Endothelial cell of umbilical vein (primary cell): ENCODE measurements around the gene SYT6. TPM values are rescaled to one million over a fixed set of nuclear protein-coding genes. Genes with fewer than 3 reads are reported as not detected.

ENCODE experiments used
- BruUV-seq: library from RNA; stranded (reverse); fragments of 400-500 nt; replicated peaks from 2 replicates; lab custom pipeline; 2021; lab: Mats Ljungman, UMichigan
- CTCF ChIA-PET: fragments of 300-600, 350-600 bp; sonication (Branson Sonifier 250); formaldehyde crosslinking; loops from one replicate; lab custom pipeline; 2021; ENCODE audit warnings: antibody characterized with exemption, inconsistent platforms; lab: Charles Lee
- POLR2A ChIA-PET: fragments of 300-600, 350-600 bp; sonication (Branson Sonifier 250); formaldehyde crosslinking; loops from one replicate; lab custom pipeline; 2021; ENCODE audit warnings: antibody characterized with exemption, inconsistent platforms; lab: Charles Lee
- DNase-seq: peaks from one replicate; pipeline ENCODE4 v3.0.0-alpha.2; 2011; ENCODE audit warnings: low read depth, low spot score
- FAIRE-seq: peaks from 2 replicates; lab custom pipeline; 2011; peaks lifted over from hg19 to GRCh38; lab: Jason Lieb, UNC
- H2AFZ ChIP-seq: 2 replicates; pipeline ENCODE4 v1.6.0; 2012; ENCODE audit warnings: low read depth, low read length, control low read depth, inconsistent platforms
- H3K27ac ChIP-seq: 2 replicates; pipeline ENCODE4 v1.5.1; 2011; ENCODE audit warnings: low read depth, mild to moderate bottlenecking, control low read depth, low read length, moderate library complexity; ENCODE audit not compliant: insufficient read depth
- H3K27me3 ChIP-seq, 2 experiments: 2 replicates each; pipeline versions ENCODE4 v1.6.0 to v1.6.1; 2011; ENCODE audit warnings: low read length in 2 of 2, mixed read lengths in 1 of 2; ENCODE audit not compliant: control insufficient read depth in 2 of 2, insufficient read depth in 2 of 2
- H3K36me3 ChIP-seq, 2 experiments: 2 replicates in 1 of 2; 3 replicates in 1 of 2; pipeline ENCODE4 v1.5.1; 2011; ENCODE audit warnings: low read length in 2 of 2, mild to moderate bottlenecking in 1 of 2, moderate library complexity in 1 of 2; ENCODE audit not compliant: control insufficient read depth in 2 of 2, insufficient read depth in 2 of 2; ENCODE audit errors: extremely low read depth in 1 of 2
- H3K4me1 ChIP-seq: 3 replicates; pipeline ENCODE4 v1.5.1; 2011; ENCODE audit warnings: mild to moderate bottlenecking, low read length; ENCODE audit not compliant: control insufficient read depth, insufficient read depth; ENCODE audit errors: extremely low read depth
- H3K4me2 ChIP-seq: 2 replicates; pipeline ENCODE4 v1.6.1; 2011; ENCODE audit warnings: low read length, control low read depth, mixed read lengths; ENCODE audit not compliant: insufficient read depth
- H3K4me3 ChIP-seq, 3 experiments: fragments of 200-600 bp in 1 of 3; sonication (generic), shearing (Covaris generic) in 1 of 3; replicated peaks in 1 of 3; 2 replicates each; pipeline ENCODE4 v1.5.1; 2011 to 2016; ENCODE audit warnings: control low read depth in 3 of 3, low read length in 3 of 3, mild to moderate bottlenecking in 2 of 3, inconsistent platforms in 1 of 3, low read depth in 1 of 3, moderate library complexity in 1 of 3; ENCODE audit not compliant: insufficient read depth in 1 of 3
- H3K79me2 ChIP-seq: 2 replicates; pipeline ENCODE4 v1.6.0; 2012; ENCODE audit warnings: low read length, inconsistent platforms; ENCODE audit not compliant: control insufficient read depth, insufficient read depth
- H3K9ac ChIP-seq: replicated peaks from 2 replicates; pipeline ENCODE3; 2011; ENCODE audit warnings: low read length, control low read depth; ENCODE audit not compliant: insufficient read depth; ENCODE audit errors: extremely low read depth
- H3K9me1 ChIP-seq: replicated peaks from 3 replicates; pipeline ENCODE4 v1.6.0; 2011; ENCODE audit warnings: mild to moderate bottlenecking, low read length; ENCODE audit not compliant: control insufficient read depth, insufficient read depth; ENCODE audit errors: extremely low read depth
- H3K9me3 ChIP-seq: replicated peaks from 2 replicates; pipeline ENCODE4 v1.5.1; 2012; ENCODE audit warnings: low read length, inconsistent platforms; ENCODE audit not compliant: control insufficient read depth, insufficient read depth
- H4K20me1 ChIP-seq: replicated peaks from 2 replicates; pipeline ENCODE3; 2011; ENCODE audit warnings: mild to moderate bottlenecking, low read length; ENCODE audit not compliant: control insufficient read depth, insufficient read depth; ENCODE audit errors: extremely low read depth
- EZH2 ChIP-seq: IDR thresholded peaks from 2 replicates; pipeline ENCODE4 v1.6.1; 2012; ENCODE audit warnings: borderline replicate concordance, low read depth, mild to moderate bottlenecking, moderate library complexity, low read length, inconsistent platforms; ENCODE audit not compliant: severe bottlenecking
- FOS ChIP-seq: IDR thresholded peaks from 2 replicates; pipeline ENCODE4 v1.6.1; 2011; ENCODE audit warnings: mild to moderate bottlenecking, low read length, moderate library complexity, borderline replicate concordance; ENCODE audit not compliant: insufficient read depth
- GATA2 ChIP-seq: IDR thresholded peaks from 2 replicates; pipeline ENCODE4 v1.7.0; 2011; ENCODE audit warnings: low read depth, mild to moderate bottlenecking, moderate library complexity, mixed read lengths, low read length; ENCODE audit not compliant: insufficient read length, insufficient read depth
- JUN ChIP-seq: IDR thresholded peaks from 2 replicates; pipeline ENCODE4 v1.6.1; 2011; ENCODE audit warnings: borderline replicate concordance, low read depth; ENCODE audit not compliant: insufficient read length, insufficient read depth
- MYC ChIP-seq: IDR thresholded peaks from one replicate; pipeline ENCODE4 v1.6.1; 2011; ENCODE audit warnings: mild to moderate bottlenecking, low read depth, low read length
- POLR2A ChIP-seq: IDR thresholded peaks from 2 replicates; pipeline ENCODE4 v1.6.1; 2012; ENCODE audit warnings: low read depth, mild to moderate bottlenecking, control low read depth, low read length
- POLR2AphosphoS5 ChIP-seq: IDR thresholded peaks from 2 replicates; pipeline ENCODE4 v1.6.1; 2012; ENCODE audit warnings: low read depth, mild to moderate bottlenecking, control low read depth, low read length, moderate library complexity; ENCODE audit not compliant: insufficient read depth
- dilution Hi-C: fragments of 300-500 bp; cut with MboI; formaldehyde crosslinking; loops from one replicate; pipeline ENCODE4 v1.15.0; 2019; ENCODE audit warnings: low sequenced_read_pairs; ENCODE audit not compliant: extremely low pct_ligation_motif_present
- intact Hi-C: fragments of 100-400 bp; cut with micrococcal nuclease; formaldehyde crosslinking; loops from one replicate; pipeline ENCODE4 v1.10.0; 2022
- polyA plus RNA-seq, 4 experiments: library from polyadenylated mRNA; depleted of rRNA in 3 of 4; stranded (reverse) in 3 of 4; unstranded in 1 of 4; fragments of >200 nt; gene quantifications; 2 replicates each; pipeline versions ENCODE4 v1.2.1 to v1.2.3, GENCODE V29; 2011 to 2012; ENCODE audit warnings: missing spikeins in 1 of 4
- total RNA-seq: library from RNA; stranded (reverse); gene quantifications from 2 replicates; pipeline ENCODE4 v1.2.3, GENCODE V29; 2021
- TF ChIP-seq, protein P1 (sequence below): IDR thresholded peaks from 2 replicates; pipeline ENCODE4 v1.6.1; 2011; ENCODE audit not compliant: insufficient read depth, insufficient read length
- TF ChIP-seq, protein P2 (sequence below), 2 donors: IDR thresholded peaks; 1 replicate in 1 of 2; 2 replicates in 1 of 2; pipeline ENCODE4 v1.5.1; 2011; ENCODE audit warnings: low read length in 2 of 2, mild to moderate bottlenecking in 2 of 2, moderate library complexity in 2 of 2, control low read depth in 1 of 2, inconsistent platforms in 1 of 2, low read depth in 1 of 2; ENCODE audit not compliant: insufficient read depth in 1 of 2; ENCODE audit errors: extremely low read depth in 1 of 2

The SYT6 gene
- total and polyA plus RNA-seq, 2 donors (not counting 3 experiments of a cell fraction or from before 2014, with no cell fraction given): 0.04 TPM; not detected in 1

DNA sequence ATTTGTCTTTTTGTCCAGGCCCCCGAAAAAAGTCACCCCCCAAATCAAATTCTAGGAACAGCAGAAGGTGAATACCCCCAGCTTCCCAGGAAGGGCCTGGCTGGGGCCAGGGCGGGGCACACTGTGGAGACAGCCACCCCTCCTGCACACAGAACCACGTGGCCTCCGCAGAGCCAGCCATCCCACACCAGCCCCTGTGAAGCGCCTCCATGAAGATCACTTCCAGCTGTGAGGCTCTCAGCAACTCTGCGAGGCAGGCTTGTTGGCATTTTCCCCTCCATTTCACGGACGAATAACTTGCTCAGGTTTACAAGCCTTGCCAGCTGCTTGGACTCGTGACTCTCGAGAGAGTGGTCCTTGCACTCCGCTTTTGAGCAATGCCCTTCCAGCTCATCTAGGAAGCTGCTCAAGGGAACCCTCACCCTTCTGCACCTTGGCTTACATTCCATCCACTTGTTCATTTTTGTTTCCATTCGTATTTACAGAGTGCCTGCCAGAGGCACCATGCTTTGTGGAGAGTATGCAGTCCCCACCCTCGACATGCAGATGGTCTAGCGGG is 48.2 kb downstream of the SYT6 start:
- ChIA-PET CTCF (no interaction called here), POLR2A (no interaction called here)
- no peaks in the 10 kb centered on the region for H3K4me1 ChIP-seq
- H3K79me2 ChIP-seq: no peaks in the 10 kb centered on the region
- no peaks in the 10 kb centered on the region for H4K20me1 ChIP-seq
- no peak overlapping the region for H3K4me2 ChIP-seq
- H3K9ac ChIP-seq: no peak overlapping the region
- no peak overlapping the region for H3K4me3 ChIP-seq
- H3K27ac ChIP-seq: no peak overlapping the region
- no peaks in the 10 kb centered on the region for H3K9me1 ChIP-seq
- FAIRE-seq (no peak), DNase-seq (no peak)
- BruUV-seq: no TSS peak
- dilution Hi-C loops: no loop called here
- H2AFZ ChIP-seq: no peak overlapping the region
- no peaks in the 10 kb centered on the region for H3K27me3 ChIP-seq
- no peaks in the 10 kb centered on the region for H3K9me3 ChIP-seq
- no peaks in the 10 kb centered on the region for H3K36me3 ChIP-seq
- intact Hi-C loops: no loop called here
- TF ChIP-seq JUN (no peak), POLR2AphosphoS5 (no peak), FOS (no peak), POLR2A (no peak), EZH2 (no peak), GATA2 (no peak), MYC (no peak)
- TF ChIP-seq, protein P1, sequence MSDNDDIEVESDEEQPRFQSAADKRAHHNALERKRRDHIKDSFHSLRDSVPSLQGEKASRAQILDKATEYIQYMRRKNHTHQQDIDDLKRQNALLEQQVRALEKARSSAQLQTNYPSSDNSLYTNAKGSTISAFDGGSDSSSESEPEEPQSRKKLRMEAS: no peak
- TF ChIP-seq, protein P2, sequence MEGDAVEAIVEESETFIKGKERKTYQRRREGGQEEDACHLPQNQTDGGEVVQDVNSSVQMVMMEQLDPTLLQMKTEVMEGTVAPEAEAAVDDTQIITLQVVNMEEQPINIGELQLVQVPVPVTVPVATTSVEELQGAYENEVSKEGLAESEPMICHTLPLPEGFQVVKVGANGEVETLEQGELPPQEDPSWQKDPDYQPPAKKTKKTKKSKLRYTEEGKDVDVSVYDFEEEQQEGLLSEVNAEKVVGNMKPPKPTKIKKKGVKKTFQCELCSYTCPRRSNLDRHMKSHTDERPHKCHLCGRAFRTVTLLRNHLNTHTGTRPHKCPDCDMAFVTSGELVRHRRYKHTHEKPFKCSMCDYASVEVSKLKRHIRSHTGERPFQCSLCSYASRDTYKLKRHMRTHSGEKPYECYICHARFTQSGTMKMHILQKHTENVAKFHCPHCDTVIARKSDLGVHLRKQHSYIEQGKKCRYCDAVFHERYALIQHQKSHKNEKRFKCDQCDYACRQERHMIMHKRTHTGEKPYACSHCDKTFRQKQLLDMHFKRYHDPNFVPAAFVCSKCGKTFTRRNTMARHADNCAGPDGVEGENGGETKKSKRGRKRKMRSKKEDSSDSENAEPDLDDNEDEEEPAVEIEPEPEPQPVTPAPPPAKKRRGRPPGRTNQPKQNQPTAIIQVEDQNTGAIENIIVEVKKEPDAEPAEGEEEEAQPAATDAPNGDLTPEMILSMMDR (IDR thresholded peaks at IDR 0.05; ENCODE audit: extremely low read depth in 1 of 2, insufficient read depth in 1 of 2, low read depth in 1 of 2, low read length in 2 of 2): no peak
